NOMO-1 (cell line): ENCODE data around the gene BMPER.

Experiments used
- DNase-seq, 2 experiments: peaks; one replicate each; lab custom pipeline; 2025; ENCODE audit not compliant: unreplicated experiment in 2 of 2; lab: John Stamatoyannopoulos, UW

BMPER gene

DNA sequence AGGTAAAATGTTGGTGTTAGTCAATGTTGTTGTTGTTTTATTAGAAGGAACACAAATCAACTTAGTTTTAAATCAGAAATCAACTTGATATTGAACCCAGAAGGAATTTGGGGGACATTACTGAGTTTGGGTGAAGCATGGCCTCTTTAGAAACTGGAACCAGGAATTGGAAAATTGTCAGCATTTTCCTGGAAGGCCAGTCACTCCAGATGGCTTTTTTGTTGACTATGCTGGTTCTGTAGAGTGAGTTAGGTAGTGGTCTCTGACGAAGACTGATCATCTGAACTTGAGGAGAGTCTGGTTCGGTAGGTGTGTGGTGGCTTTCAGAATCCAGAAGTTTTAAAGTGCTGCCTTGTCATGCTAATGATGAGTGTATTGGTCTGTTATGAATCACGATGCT, 111.5 kb downstream of the BMPER start:
- DNase-seq: no peak

GRCh38 chr7:34019301-34019790, 114.0 kb downstream of the BMPER start:
- no peak for DNase-seq

- no peak for DNase-seq
Measured at GRCh38 chr7:34022626-34023025, 117.3 kb downstream of the BMPER start.

GRCh38 chr7:34025600-34025999, 120.3 kb downstream of the BMPER start:
- DNase-seq: no peak

GRCh38 chr7:34026481-34027190, 121.3 kb downstream of the BMPER start:
- DNase-seq: no peak

DNA sequence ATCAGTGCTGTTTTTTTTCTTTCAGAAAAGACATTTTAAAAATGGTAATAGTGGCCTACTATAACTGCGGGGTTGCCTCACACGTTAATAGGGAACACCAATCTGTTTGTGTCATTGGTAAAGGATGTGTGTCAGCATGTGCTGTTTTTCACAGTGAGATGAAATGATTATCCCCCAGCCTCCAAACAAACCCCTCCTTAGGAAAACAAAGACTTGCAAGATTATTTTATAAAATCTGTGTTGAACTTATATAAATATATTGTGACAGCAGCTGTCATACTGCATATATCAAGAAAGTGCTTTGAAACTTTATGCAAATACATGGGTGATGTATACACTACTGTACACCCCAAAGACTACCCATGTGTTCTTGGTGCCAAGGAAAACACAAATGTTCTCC, 125.8 kb downstream of the BMPER start:
- no peak for DNase-seq

- no peak for DNase-seq
Measured at GRCh38 chr7:34034728-34035127, 129.4 kb downstream of the BMPER start.

- DNase-seq: no peak
Measured at GRCh38 chr7:34036051-34036920, 130.9 kb downstream of the BMPER start.

DNA sequence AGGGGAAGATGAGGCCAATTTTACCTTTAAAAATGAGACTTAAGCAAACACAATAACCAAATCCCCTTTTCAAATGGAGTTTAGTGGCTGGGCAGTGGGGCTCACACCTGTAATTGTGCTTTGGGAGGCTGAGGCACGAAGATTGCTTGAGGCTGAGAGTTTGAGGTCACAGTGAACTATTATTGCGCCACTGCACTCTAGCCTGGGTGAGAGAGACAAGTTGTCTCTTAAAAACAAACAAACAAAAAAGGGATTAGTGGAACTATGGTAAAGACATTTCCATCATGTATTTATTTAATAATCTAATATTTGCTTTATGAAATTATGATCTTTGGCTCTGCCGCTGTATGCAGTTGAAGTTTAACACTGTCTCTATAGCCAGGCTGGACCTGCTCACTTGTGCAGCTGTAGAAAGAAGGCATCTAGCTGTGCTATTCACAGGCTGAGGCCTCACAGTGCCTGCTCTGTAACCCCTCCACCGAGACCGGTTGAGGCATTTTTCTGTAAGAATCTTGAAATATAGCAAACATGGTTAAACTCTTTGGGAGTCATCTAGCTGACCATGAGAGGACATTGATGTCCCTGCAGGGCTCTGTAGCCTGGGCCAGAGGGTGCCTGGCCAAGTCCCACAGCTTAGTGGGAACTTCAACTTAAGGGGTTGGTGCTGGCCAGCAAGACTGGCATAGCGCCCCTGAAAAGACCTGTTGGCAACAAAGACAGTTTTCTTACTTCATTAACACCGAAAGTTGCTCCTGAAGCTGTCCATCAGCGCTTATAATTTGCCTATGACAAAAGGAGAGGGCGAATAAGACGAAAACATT, 131.8 kb downstream of the BMPER start:
- DNase-seq: no peak

- DNase-seq: no peak
Measured at GRCh38 chr7:34038816-34039470, 133.6 kb downstream of the BMPER start.

GRCh38 chr7:34041707-34042106, 136.4 kb downstream of the BMPER start:
- no peak for DNase-seq

- no peak for DNase-seq
Measured at GRCh38 chr7:34042406-34042805, 137.1 kb downstream of the BMPER start.

DNA sequence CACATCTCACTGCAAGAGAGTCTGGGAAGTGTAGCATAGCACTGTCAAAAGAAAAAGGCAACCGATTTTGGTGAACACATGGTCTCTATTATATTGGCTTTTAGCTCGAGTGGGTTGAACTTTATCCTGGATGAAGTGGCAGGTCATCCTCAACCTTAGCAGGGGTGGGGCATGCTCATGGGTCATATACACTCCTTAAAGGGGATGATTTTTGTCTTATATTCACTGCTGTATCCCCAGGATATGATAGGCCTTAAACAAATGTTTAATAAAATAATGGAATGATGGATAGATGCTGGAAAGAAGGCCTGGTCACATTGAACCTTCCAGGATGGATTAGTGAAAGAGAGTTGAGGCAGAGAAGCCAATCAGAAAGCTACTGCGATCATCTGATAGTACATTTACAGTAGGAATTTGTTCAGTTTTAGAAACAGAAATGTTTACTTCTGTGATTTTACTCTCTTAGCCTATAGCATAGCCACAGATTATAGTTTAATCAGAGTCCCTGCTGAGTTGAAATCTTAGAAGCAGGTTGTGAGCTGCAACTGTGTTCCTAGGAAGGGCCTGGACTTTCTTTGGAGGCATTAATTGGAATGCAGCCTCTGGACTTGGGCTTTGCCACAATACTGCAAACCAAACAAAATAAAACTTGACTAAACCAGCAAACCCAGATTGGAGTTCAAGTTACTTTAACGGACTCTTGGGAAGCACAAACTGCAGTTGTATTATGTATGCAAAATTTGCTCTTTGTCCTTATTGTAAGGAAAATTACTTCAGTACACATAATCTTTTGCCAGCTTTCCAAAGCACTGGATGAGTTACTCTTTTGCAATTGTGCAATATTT, 138.3 kb downstream of the BMPER start:
- no peak for DNase-seq

DNA sequence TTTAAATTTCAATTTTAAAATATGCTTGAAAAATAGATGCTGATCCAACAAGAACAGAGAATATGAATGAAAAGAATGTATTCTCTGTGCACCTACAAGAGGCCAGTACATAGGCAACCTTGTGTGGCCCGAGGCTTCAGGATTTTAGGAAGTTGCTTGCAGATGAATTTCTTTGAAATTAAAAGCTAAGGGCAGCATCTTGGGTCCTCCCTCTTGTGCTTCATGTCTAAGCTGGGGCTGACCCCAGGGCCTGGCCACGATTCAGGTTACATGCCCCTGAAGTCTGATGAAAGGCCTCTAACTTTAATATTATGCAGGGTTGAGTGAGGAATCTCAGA, 138.9 kb downstream of the BMPER start:
- DNase-seq: no peak

DNA sequence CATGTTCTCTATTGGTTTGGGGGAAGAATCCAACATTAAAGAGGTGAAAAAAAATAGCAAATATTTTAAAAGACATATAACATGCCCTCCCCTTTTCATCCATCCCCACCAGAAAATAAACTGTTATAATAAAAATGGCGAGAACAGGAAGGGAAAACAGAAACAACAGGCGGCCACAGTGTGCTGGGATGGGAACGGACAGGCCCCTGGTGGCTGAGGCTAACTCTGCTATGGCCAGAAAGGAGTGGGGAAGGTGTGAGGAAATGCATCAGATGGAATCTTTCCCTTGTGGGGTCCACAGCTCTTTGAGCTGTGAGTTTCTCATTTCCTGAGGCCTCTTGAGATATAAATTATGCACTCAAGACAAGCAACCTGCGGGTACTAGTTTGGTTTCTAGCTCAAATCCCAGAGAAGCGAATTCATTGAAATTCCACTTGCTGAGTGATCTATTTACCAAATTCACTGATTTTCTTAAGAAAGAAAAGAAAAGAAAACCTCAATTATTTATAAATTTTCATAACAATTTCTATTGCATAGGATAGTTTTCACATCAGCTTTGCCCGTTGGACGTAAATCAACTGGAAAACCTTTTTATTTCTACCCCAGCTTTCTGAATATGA, 139.5 kb downstream of the BMPER start:
- DNase-seq: no peak

DNA sequence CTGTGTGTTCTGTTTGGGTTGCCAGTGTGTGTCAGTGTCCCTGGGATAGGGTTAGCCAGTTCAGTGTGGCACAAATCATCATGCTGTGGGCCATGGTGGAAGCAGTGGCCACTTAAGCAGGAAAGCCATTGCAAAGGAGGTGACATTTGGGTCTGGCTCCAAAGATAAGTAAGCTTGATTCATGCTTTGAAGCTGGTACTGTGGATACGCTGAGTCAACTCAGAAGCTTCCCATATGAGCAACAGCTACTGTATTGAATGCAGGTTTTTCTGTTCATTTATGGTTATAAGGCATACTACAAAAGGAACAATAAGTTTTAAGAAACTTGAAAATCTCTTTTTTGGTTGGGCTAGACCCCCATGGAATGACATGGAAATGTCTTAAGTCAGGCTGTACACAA, 143.1 kb downstream of the BMPER start:
- DNase-seq: no peak

GRCh38 chr7:34054075-34054474, 148.7 kb downstream of the BMPER start:
- no peak for DNase-seq

DNA sequence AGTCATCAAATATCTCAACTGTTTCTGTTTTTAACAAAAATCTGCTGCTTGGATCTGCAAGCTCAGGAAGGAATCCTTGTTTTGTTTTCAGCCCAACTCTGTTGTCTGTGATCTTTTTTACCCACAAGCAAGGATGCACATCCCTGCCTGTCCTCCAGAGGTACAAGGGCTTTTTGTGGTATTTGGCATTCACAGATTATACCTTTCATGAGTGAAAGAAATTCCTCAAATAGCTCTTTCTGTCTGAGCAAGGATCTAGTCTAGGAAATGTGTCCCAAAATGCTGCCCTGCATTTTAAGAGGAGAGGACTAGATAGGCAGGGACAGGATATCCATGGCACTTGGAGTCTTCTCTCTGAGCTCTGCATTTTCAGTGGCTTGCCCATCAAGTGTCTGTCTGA, 151.8 kb downstream of the BMPER start:
- DNase-seq: no peak

- DNase-seq: no peak
Measured at GRCh38 chr7:34057956-34058355, 152.6 kb downstream of the BMPER start.

GRCh38 chr7:34058801-34059135, 153.4 kb downstream of the BMPER start:
- no peak for DNase-seq
